HCT116 (cell line): Measurements from ENCODE around the gene GOLM1. TPM values are rescaled to one million over a fixed set of nuclear protein-coding genes. Genes with fewer than 3 reads are reported as not detected.

Experiments used
- ATAC-seq: fragments of 200-7000 bp; cut with Tn5 transposase; 2 replicates; pipeline ENCODE4 v1.9.1; 2020; ENCODE audit warnings: mild to moderate bottlenecking, moderate library complexity
- BruUV-seq: library from RNA; stranded (reverse); fragments of 400-500 nt; replicated peaks from 2 replicates; lab custom pipeline; 2021; lab: Mats Ljungman, UMichigan
- CTCF ChIA-PET: fragments of 300-600 bp; sonication (Branson Sonifier 250); formaldehyde crosslinking; loops from one replicate; lab custom pipeline; 2021; ENCODE audit warnings: antibody characterized with exemption; lab: Charles Lee
- POLR2A ChIA-PET: fragments of 300-600, 350-600 bp; sonication (Branson Sonifier 250); formaldehyde crosslinking; loops from one replicate; lab custom pipeline; 2021; ENCODE audit warnings: antibody characterized with exemption; lab: Charles Lee
- RAD21 ChIA-PET, 2 experiments: fragments of 300-600 bp; sonication (Branson Sonifier 250); formaldehyde crosslinking; loops; one replicate each; lab custom pipeline; 2023; ENCODE audit warnings: low total read pairs in 2 of 2; ENCODE audit not compliant: uncharacterized antibody in 2 of 2, unreplicated experiment in 2 of 2, low non-redundant PET in 1 of 2; lab: Charles Lee
- DNase-seq: peaks from one replicate; pipeline ENCODE4 v3.0.0-alpha.2; 2010; ENCODE audit warnings: low read depth, low spot score
- H2AFZ ChIP-seq: fragments of 200-600 bp; shearing (Covaris generic), sonication (generic); 2 replicates; pipeline ENCODE4 v1.6.1; 2017; ENCODE audit warnings: low read depth, mixed run types, mixed read lengths, antibody characterized with exemption, low read length; ENCODE audit not compliant: poor library complexity, severe bottlenecking
- H3K27ac ChIP-seq: 2 replicates; pipeline ENCODE4 v1.5.1; 2012; ENCODE audit warnings: low read depth, low read length
- H3K27me3 ChIP-seq: fragments of 200-600 bp; sonication (generic); 2 replicates; pipeline ENCODE4 v1.6.1; 2016; ENCODE audit warnings: mixed run types, low read length, mixed read lengths; ENCODE audit not compliant: insufficient read depth
- H3K36me3 ChIP-seq, 2 experiments: fragments of 200-500 bp in 1 of 2; fragments of 200-600 bp in 1 of 2; sonication (Bioruptor generic) in 1 of 2; sonication (generic) in 1 of 2; 2 replicates each; pipeline versions ENCODE4 v1.5.1 to v1.6.1; 2014 to 2016; ENCODE audit warnings: low read length in 2 of 2, inconsistent platforms in 1 of 2, mixed read lengths in 1 of 2, mixed run types in 1 of 2; ENCODE audit not compliant: insufficient read depth in 2 of 2, control insufficient read depth in 1 of 2
- H3K4me1 ChIP-seq, 2 experiments: fragments of 200-600 bp in 1 of 2; sonication (generic) in 1 of 2; 2 replicates each; pipeline versions ENCODE4 v1.5.1 to v1.6.1; 2012 to 2017; ENCODE audit warnings: low read length in 2 of 2, inconsistent platforms in 1 of 2, mild to moderate bottlenecking in 1 of 2, mixed read lengths in 1 of 2, mixed run types in 1 of 2, moderate library complexity in 1 of 2; ENCODE audit not compliant: insufficient read depth in 2 of 2, control insufficient read depth in 1 of 2
- H3K4me2 ChIP-seq: fragments of 200-600 bp; sonication (generic); 2 replicates; pipeline ENCODE4 v1.6.1; 2017; ENCODE audit warnings: mixed run types, low read length, mixed read lengths
- H3K4me3 ChIP-seq, 2 experiments: fragments of 200-600 bp in 1 of 2; sonication (generic) in 1 of 2; replicated peaks in 1 of 2; 2 replicates each; pipeline ENCODE4 v1.5.1; 2011 to 2016; ENCODE audit warnings: low read length in 2 of 2, control low read depth in 1 of 2, low read depth in 1 of 2, mild to moderate bottlenecking in 1 of 2, mixed read lengths in 1 of 2, mixed run types in 1 of 2
- H3K79me2 ChIP-seq: fragments of 200-600 bp; sonication (generic); 2 replicates; pipeline ENCODE4 v1.6.1; 2017; ENCODE audit warnings: mild to moderate bottlenecking, mixed run types, low read length, moderate library complexity, mixed read lengths; ENCODE audit not compliant: insufficient read depth
- H3K9ac ChIP-seq: fragments of 200-600 bp; sonication (generic); 2 replicates; pipeline ENCODE4 v1.6.1; 2016; ENCODE audit warnings: low read length, mixed read lengths
- H3K9me2 ChIP-seq: fragments of 200-600 bp; sonication (generic), shearing (Covaris generic); 2 replicates; pipeline ENCODE4 v1.6.1; 2017; ENCODE audit warnings: mixed run types, mild to moderate bottlenecking, moderate library complexity; ENCODE audit not compliant: insufficient read depth
- H3K9me3 ChIP-seq, 2 experiments: fragments of 200-500 bp in 1 of 2; fragments of 200-600 bp in 1 of 2; sonication (Bioruptor generic) in 1 of 2; sonication (generic) in 1 of 2; 2 replicates each; pipeline ENCODE4 v1.6.1; 2014 to 2017; ENCODE audit warnings: low read length in 2 of 2, mixed read lengths in 2 of 2, inconsistent platforms in 1 of 2, low read depth in 1 of 2, mild to moderate bottlenecking in 1 of 2, mixed run types in 1 of 2, moderate library complexity in 1 of 2; ENCODE audit not compliant: control insufficient read depth in 1 of 2, insufficient read depth in 1 of 2
- H4K20me1 ChIP-seq: fragments of 200-600 bp; sonication (generic), shearing (Covaris generic); 2 replicates; pipeline ENCODE4 v1.6.1; 2017; ENCODE audit warnings: mixed run types, mild to moderate bottlenecking, moderate library complexity; ENCODE audit not compliant: insufficient read depth
- EZH2 ChIP-seq: fragments of 200-600 bp; sonication (generic); IDR thresholded peaks from 2 replicates; pipeline ENCODE4 v1.6.1; 2017; ENCODE audit warnings: antibody characterized with exemption, mixed run types
- EZH2phosphoT487 ChIP-seq: fragments of 200-600 bp; IDR thresholded peaks from 2 replicates; pipeline ENCODE4 v1.6.1; 2018; ENCODE audit warnings: antibody characterized with exemption, borderline replicate concordance
- FOSL1 ChIP-seq: IDR thresholded peaks from 2 replicates; pipeline ENCODE4 v1.6.1; 2012; ENCODE audit warnings: low read depth
- REST ChIP-seq: IDR thresholded peaks from 2 replicates; pipeline ENCODE4 v1.6.1; 2012; ENCODE audit warnings: low read depth
- intact Hi-C: fragments of 100-400 bp; cut with micrococcal nuclease; formaldehyde crosslinking; loops from 2 replicates; pipeline ENCODE4 v1.10.0; 2022
- total RNA-seq: library from RNA; stranded (reverse); gene quantifications from one replicate; pipeline ENCODE4 v1.2.1, GENCODE V29; 2021; ENCODE audit not compliant: unreplicated experiment
- TF ChIP-seq, protein P1 (sequence below): IDR thresholded peaks from 2 replicates; pipeline ENCODE4 v1.6.1; 2012
- TF ChIP-seq, protein P2 (sequence below), 3 experiments: fragments of 200-600 bp in 1 of 3; sonication (generic) in 1 of 3; IDR thresholded peaks in 2 of 3; conservative IDR thresholded peaks in 1 of 3; 2 replicates each; pipeline ENCODE4 v1.5.1; 2012 to 2017; ENCODE audit warnings: low read depth in 2 of 3, low read length in 2 of 3, antibody characterized with exemption in 1 of 3, borderline replicate concordance in 1 of 3, control low read depth in 1 of 3, mild to moderate bottlenecking in 1 of 3, mixed read lengths in 1 of 3, mixed run types in 1 of 3, moderate library complexity in 1 of 3; ENCODE audit not compliant: insufficient read depth in 1 of 3
- TF ChIP-seq, protein P3 (sequence below): IDR thresholded peaks from 2 replicates; pipeline ENCODE4 v1.6.1; 2011; ENCODE audit warnings: mild to moderate bottlenecking, low read length, moderate library complexity; ENCODE audit not compliant: insufficient replicate concordance; ENCODE audit errors: extremely low read depth

Gene GOLM1
- total RNA-seq, 1 experiment from 2014 or later, result 69.8 TPM

GRCh38 chr9:85984457-85984856, 114.9 kb downstream of the GOLM1 start:
- no peak overlapping the region for H3K4me3 ChIP-seq
- no peak overlapping the region for H2AFZ ChIP-seq
- H3K9me2 ChIP-seq, result no peaks in the 10 kb centered on the region
- no peaks in the 10 kb centered on the region for H3K4me1 ChIP-seq
- ChIA-PET RAD21 (no interaction called here), POLR2A (no interaction called here), CTCF (no interaction called here)
- TF ChIP-seq, protein P1, sequence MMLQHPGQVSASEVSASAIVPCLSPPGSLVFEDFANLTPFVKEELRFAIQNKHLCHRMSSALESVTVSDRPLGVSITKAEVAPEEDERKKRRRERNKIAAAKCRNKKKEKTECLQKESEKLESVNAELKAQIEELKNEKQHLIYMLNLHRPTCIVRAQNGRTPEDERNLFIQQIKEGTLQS, result no peak
- TF ChIP-seq EZH2 (no peak), FOSL1 (no peak), EZH2phosphoT487 (no peak), REST (no peak)
- TF ChIP-seq, protein P2, sequence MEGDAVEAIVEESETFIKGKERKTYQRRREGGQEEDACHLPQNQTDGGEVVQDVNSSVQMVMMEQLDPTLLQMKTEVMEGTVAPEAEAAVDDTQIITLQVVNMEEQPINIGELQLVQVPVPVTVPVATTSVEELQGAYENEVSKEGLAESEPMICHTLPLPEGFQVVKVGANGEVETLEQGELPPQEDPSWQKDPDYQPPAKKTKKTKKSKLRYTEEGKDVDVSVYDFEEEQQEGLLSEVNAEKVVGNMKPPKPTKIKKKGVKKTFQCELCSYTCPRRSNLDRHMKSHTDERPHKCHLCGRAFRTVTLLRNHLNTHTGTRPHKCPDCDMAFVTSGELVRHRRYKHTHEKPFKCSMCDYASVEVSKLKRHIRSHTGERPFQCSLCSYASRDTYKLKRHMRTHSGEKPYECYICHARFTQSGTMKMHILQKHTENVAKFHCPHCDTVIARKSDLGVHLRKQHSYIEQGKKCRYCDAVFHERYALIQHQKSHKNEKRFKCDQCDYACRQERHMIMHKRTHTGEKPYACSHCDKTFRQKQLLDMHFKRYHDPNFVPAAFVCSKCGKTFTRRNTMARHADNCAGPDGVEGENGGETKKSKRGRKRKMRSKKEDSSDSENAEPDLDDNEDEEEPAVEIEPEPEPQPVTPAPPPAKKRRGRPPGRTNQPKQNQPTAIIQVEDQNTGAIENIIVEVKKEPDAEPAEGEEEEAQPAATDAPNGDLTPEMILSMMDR (IDR thresholded peaks at IDR 0.05 in 2 of 3, conservative IDR thresholded peaks at IDR 0.05 in 1 of 3; ENCODE audit: borderline replicate concordance in 1 of 3, insufficient read depth in 1 of 3, low read depth in 2 of 3, low read length in 2 of 3), result no peak
- TF ChIP-seq, protein P3, sequence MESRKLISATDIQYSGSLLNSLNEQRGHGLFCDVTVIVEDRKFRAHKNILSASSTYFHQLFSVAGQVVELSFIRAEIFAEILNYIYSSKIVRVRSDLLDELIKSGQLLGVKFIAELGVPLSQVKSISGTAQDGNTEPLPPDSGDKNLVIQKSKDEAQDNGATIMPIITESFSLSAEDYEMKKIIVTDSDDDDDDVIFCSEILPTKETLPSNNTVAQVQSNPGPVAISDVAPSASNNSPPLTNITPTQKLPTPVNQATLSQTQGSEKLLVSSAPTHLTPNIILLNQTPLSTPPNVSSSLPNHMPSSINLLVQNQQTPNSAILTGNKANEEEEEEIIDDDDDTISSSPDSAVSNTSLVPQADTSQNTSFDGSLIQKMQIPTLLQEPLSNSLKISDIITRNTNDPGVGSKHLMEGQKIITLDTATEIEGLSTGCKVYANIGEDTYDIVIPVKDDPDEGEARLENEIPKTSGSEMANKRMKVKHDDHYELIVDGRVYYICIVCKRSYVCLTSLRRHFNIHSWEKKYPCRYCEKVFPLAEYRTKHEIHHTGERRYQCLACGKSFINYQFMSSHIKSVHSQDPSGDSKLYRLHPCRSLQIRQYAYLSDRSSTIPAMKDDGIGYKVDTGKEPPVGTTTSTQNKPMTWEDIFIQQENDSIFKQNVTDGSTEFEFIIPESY, result no peak
- BruUV-seq, result no TSS peak
- no peaks in the 10 kb centered on the region for H3K9me3 ChIP-seq
- H3K27ac ChIP-seq, result no peak overlapping the region
- ATAC-seq (no peak), DNase-seq (no peak)
- H4K20me1 ChIP-seq, result no peaks in the 10 kb centered on the region
- H3K36me3 ChIP-seq, result peaks cover 3 to 25% of the 10 kb centered on the region in 2 experiments; a peak in 2 of 4 replicates
- intact Hi-C loops, result no loop called here
- H3K9ac ChIP-seq, result no peak overlapping the region
- H3K79me2 ChIP-seq, result no peaks in the 10 kb centered on the region
- no peak overlapping the region for H3K4me2 ChIP-seq
- H3K27me3 ChIP-seq, result no peaks in the 10 kb centered on the region
